Activated T-cell treated with anti-CD3 and anti-CD28 coated beads, Interleukin-2, amount 50 U/mL, for 24 hours (primary cell): ENCODE measurements around the gene SYT2.
"Not testable (repeated sequence)": the region's sequence is repeated elsewhere in the genome, so short reads cannot be mapped to it uniquely, and the experiment has no call there.

ENCODE experiments used
- DNase-seq: peaks from one replicate; pipeline ENCODE4 v3.0.0-alpha.2; 2020
- H3K27ac Mint-ChIP-seq: 2 replicates; pipeline ENCODE4 v1.8.0; 2020; ENCODE audit warnings: mild to moderate bottlenecking, mixed read lengths
- H3K27me3 Mint-ChIP-seq: 2 replicates; pipeline ENCODE4 v1.8.0; 2020; ENCODE audit warnings: mixed read lengths
- H3K36me3 Mint-ChIP-seq: 2 replicates; pipeline ENCODE4 v1.8.0; 2020; ENCODE audit warnings: low read depth, mixed read lengths
- H3K4me1 Mint-ChIP-seq: 2 replicates; pipeline ENCODE4 v1.8.0; 2020; ENCODE audit warnings: low read depth, mixed read lengths
- H3K4me3 Mint-ChIP-seq: 2 replicates; pipeline ENCODE4 v1.8.0; 2020; ENCODE audit warnings: mild to moderate bottlenecking, moderate library complexity, mixed read lengths
- H3K9me3 Mint-ChIP-seq: 2 replicates; pipeline ENCODE4 v1.8.0; 2020; ENCODE audit warnings: mixed read lengths

Gene SYT2

GRCh38 chr1:202621446-202621845 is 88.8 kb downstream of the SYT2 start:
- no peak for DNase-seq
- no peaks in the 10 kb centered on the region for H3K36me3 Mint-ChIP-seq
- no peak overlapping the region for H3K4me3 Mint-ChIP-seq
- H3K27ac Mint-ChIP-seq = no peak overlapping the region
- peaks cover 3% of the 10 kb centered on the region for H3K4me1 Mint-ChIP-seq
- no peaks in the 10 kb centered on the region for H3K9me3 Mint-ChIP-seq
- peaks cover 36% of the 10 kb centered on the region for H3K27me3 Mint-ChIP-seq

- peaks cover 15% of the 10 kb centered on the region for H3K4me1 Mint-ChIP-seq
- DNase-seq, H3K4me3 Mint-ChIP-seq, H3K36me3 Mint-ChIP-seq, H3K27ac Mint-ChIP-seq, H3K9me3 Mint-ChIP-seq: not testable (repeated sequence)
- H3K27me3 Mint-ChIP-seq = peaks cover 40% of the 10 kb centered on the region
These were observed 90.2 kb downstream of the SYT2 start for GRCh38 chr1:202620036-202620435.

GRCh38 chr1:202619505-202619904 is 90.7 kb downstream of the SYT2 start:
- DNase-seq = no peak
- H3K9me3 Mint-ChIP-seq = no peaks in the 10 kb centered on the region
- H3K27ac Mint-ChIP-seq = no peak overlapping the region
- H3K27me3 Mint-ChIP-seq = peaks cover 40% of the 10 kb centered on the region
- no peak overlapping the region for H3K4me3 Mint-ChIP-seq
- H3K4me1 Mint-ChIP-seq = peaks cover 15% of the 10 kb centered on the region
- H3K36me3 Mint-ChIP-seq = no peaks in the 10 kb centered on the region

GRCh38 chr1:202619012-202619411 is 91.2 kb downstream of the SYT2 start:
- Mint-ChIP-seq H3K4me1 (peaks cover 15% of the 10 kb centered on the region), H3K27me3 (peaks cover 40% of the 10 kb centered on the region)
- H3K9me3 Mint-ChIP-seq, H3K4me3 Mint-ChIP-seq, H3K36me3 Mint-ChIP-seq, H3K27ac Mint-ChIP-seq, DNase-seq: not testable (repeated sequence)

- peaks cover 15% of the 10 kb centered on the region for H3K4me1 Mint-ChIP-seq
- DNase-seq = no peak
- no peak overlapping the region for H3K4me3 Mint-ChIP-seq
- no peak overlapping the region for H3K27ac Mint-ChIP-seq
- H3K27me3 Mint-ChIP-seq = peaks cover 29% of the 10 kb centered on the region
- no peaks in the 10 kb centered on the region for H3K36me3 Mint-ChIP-seq
- no peaks in the 10 kb centered on the region for H3K9me3 Mint-ChIP-seq
These were observed 93.8 kb downstream of the SYT2 start for GRCh38 chr1:202616355-202616915.

- no peak for DNase-seq
- Mint-ChIP-seq H3K27ac (peak overlapping the region; percentile 6), H3K9me3 (no peaks in the 10 kb centered on the region), H3K4me1 (peaks cover 15% of the 10 kb centered on the region), H3K27me3 (peaks cover 29% of the 10 kb centered on the region), H3K4me3 (no peak overlapping the region), H3K36me3 (no peaks in the 10 kb centered on the region)
These were observed 94.5 kb downstream of the SYT2 start for GRCh38 chr1:202615501-202616354.

- H3K36me3 Mint-ChIP-seq, H3K27ac Mint-ChIP-seq, H3K4me3 Mint-ChIP-seq, H3K9me3 Mint-ChIP-seq, DNase-seq: not testable (repeated sequence)
- peaks cover 15% of the 10 kb centered on the region for H3K4me1 Mint-ChIP-seq
- H3K27me3 Mint-ChIP-seq = peaks cover 29% of the 10 kb centered on the region
These were observed 95.1 kb downstream of the SYT2 start for GRCh38 chr1:202615208-202615500.

- H3K27me3 Mint-ChIP-seq = peaks cover 26% of the 10 kb centered on the region
- DNase-seq, H3K4me3 Mint-ChIP-seq, H3K27ac Mint-ChIP-seq, H3K36me3 Mint-ChIP-seq, H3K9me3 Mint-ChIP-seq: not testable (repeated sequence)
- H3K4me1 Mint-ChIP-seq = peaks cover 15% of the 10 kb centered on the region
These were observed 95.7 kb downstream of the SYT2 start for GRCh38 chr1:202614363-202615207.

GRCh38 chr1:202613571-202613970 is 96.7 kb downstream of the SYT2 start:
- H3K4me1 Mint-ChIP-seq = peaks cover 15% of the 10 kb centered on the region

GRCh38 chr1:202612036-202612435 is 98.2 kb downstream of the SYT2 start:
- not testable (repeated sequence) for H3K27me3 Mint-ChIP-seq, DNase-seq, H3K4me3 Mint-ChIP-seq, H3K9me3 Mint-ChIP-seq, H3K27ac Mint-ChIP-seq, H3K36me3 Mint-ChIP-seq
- H3K4me1 Mint-ChIP-seq = peaks cover 15% of the 10 kb centered on the region

More at GRCh38 chr1:202613571-202613970, 96.7 kb downstream of the SYT2 start:
- Mint-ChIP-seq H3K9me3 (no peaks in the 10 kb centered on the region), H3K27ac (no peak overlapping the region), H3K4me3 (no peak overlapping the region), H3K36me3 (no peaks in the 10 kb centered on the region), H3K27me3 (peaks cover 17% of the 10 kb centered on the region)
- DNase-seq = no peak

GRCh38 chr1:202605515-202605914 is 104.7 kb downstream of the SYT2 start:
- H3K27ac Mint-ChIP-seq = no peak overlapping the region
- no peak overlapping the region for H3K4me3 Mint-ChIP-seq
- peaks cover 4% of the 10 kb centered on the region for H3K36me3 Mint-ChIP-seq
- no peak for DNase-seq
- H3K9me3 Mint-ChIP-seq = no peaks in the 10 kb centered on the region
- no peaks in the 10 kb centered on the region for H3K4me1 Mint-ChIP-seq
- H3K27me3 Mint-ChIP-seq = no peaks in the 10 kb centered on the region

- Mint-ChIP-seq H3K4me1 (no peaks in the 10 kb centered on the region), H3K27ac (no peak overlapping the region), H3K4me3 (no peak overlapping the region), H3K9me3 (no peaks in the 10 kb centered on the region), H3K27me3 (no peaks in the 10 kb centered on the region), H3K36me3 (peaks cover 4% of the 10 kb centered on the region)
- no peak for DNase-seq
These were observed 106.8 kb downstream of the SYT2 start for GRCh38 chr1:202603435-202603834.

- Mint-ChIP-seq H3K27ac (no peak overlapping the region), H3K4me1 (no peaks in the 10 kb centered on the region), H3K27me3 (no peaks in the 10 kb centered on the region), H3K36me3 (peaks cover 1% of the 10 kb centered on the region), H3K4me3 (no peak overlapping the region), H3K9me3 (no peaks in the 10 kb centered on the region)
- no peak for DNase-seq
These were observed 109.7 kb downstream of the SYT2 start for GRCh38 chr1:202600432-202601041.

GRCh38 chr1:202599669-202600431 is 110.4 kb downstream of the SYT2 start:
- no peak overlapping the region for H3K4me3 Mint-ChIP-seq
- no peaks in the 10 kb centered on the region for H3K27me3 Mint-ChIP-seq
- peak; percentile 39 for DNase-seq
- H3K36me3 Mint-ChIP-seq = no peaks in the 10 kb centered on the region
- H3K4me1 Mint-ChIP-seq = no peaks in the 10 kb centered on the region
- H3K9me3 Mint-ChIP-seq = no peaks in the 10 kb centered on the region
- H3K27ac Mint-ChIP-seq = no peak overlapping the region
